Fibroblast of skin of right biceps (primary cell): ENCODE results near the gene CNTN4.
"Not testable (repeated sequence)": the region's sequence is repeated elsewhere in the genome, so short reads cannot be mapped to it uniquely, and the experiment has no call there.

Source experiments
- DNase-seq: peaks from one replicate; pipeline ENCODE4 v3.0.0-alpha.2; 2013

The CNTN4 gene

DNA sequence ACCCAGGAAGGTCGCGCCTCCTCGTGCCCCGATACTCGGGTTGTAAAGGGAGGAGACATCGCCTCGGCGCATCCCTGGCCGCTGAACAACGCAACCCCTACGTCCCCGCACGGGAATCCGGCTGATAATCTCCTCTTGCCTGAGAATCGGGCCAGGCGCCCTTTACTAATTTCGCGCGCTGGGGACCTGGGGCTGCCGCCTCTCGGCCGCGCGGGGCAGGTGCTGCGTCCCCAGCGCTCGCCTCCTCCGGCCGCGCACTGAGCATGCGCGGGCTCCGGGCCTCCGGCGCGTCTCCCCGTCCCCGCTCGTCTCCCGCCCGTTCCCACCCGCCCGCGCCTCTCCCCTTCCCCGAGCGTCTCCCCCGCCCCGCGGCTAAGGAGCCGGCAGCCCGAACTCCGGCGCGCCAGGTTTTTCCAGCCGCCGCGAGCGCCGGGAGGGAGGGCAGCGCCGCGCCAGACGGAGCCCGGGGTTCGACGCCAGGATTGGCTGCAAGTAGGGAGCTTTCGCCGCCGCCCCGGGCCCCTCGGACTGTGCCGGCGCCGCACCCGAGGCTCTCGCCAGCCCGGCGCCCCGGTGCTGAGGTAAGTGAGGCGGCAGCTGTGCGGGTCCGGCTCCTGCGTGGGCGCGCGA lies at the start of gene CNTN4:
TSS of gene CNTN4 (plus strand) at position 469 of the 630 bp plus-strand sequence.
- peak; percentile 40 for DNase-seq

DNA sequence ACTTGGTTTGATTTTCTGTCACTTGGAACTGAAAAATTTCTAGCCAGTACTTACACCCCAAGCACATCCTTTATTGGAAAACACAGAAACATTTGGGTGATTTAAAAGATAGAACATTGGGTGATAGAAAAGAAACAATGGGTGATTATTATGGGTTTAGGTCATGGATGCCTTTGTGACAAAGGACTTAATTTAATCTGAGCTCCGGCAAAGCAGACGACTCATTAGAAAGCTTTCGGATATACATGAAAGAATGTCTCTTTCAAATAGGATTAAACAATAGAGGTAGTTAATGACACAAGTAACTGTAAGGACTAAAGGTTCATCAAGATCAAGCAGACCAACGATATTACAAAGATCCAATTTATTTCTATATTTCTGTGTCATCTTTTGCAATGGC lies 37.3 kb upstream of the CNTN4 start:
- DNase-seq, result no peak

DNA sequence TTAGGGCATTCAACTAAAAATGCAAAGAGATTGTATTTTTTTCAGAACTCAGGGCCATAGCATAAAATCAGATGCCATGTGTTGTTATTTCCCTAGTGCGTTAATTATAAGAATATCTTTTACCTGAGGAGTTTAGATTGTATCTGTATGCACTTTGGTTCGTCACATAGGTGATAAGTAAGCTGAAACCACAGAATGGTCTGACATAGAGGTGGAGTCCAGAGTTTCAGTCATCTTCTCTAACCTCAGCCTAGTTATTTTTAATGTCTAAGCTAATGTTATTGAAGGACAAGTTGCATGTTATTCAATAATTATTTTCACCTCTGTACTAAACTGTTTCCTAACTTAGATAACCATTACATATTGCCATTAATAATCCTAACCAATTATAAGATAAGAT lies 27.1 kb upstream of the CNTN4 start:
- no peak for DNase-seq

DNA sequence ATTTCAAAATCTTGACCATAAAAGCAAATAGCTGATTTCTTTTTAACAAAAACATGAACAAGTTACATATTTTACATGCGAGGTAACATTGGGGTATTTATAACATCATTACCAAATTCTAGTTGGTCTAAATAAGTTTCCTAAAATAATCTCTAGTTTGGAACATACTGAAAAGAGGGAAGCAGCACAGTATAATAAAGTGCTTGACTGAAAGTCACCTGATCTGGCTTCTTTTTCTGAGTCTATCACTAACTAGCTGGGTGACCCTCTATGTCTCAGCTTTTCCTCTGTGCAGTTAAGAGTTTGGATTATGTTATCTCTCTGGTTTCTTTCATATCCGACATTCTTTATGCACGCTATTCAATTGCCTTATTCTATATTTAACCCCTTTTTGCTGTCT lies 19.8 kb upstream of the CNTN4 start:
- DNase-seq, result peak; percentile 3

DNA sequence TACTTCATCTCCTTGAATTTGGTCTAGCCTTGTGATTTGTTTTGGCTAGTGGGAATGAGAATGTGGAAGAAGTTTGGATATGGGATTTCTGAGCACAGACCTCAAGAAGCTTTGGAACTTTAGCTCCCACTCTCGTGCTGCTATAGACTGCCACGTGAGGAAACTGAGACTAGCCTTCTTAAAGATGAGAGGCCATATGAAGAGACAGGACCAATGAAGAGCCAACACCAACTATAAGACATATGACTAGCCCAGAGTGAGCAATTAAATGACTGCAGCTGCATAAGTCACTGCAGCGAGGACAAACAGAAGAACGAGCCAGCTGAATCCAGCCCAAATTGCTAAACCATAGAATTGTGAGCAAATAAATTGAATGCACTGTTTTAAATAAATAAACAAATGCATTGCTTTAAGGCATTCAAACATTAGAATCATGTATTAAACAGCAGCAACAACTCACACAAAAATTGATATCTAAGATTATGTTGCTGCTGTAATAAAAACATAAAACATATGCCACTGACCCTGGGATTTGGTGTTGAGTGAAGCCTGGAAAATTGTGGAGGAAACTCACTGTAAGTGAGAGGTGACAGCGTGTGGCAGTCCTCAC lies 15.7 kb upstream of the CNTN4 start:
- DNase-seq, result no peak

DNA sequence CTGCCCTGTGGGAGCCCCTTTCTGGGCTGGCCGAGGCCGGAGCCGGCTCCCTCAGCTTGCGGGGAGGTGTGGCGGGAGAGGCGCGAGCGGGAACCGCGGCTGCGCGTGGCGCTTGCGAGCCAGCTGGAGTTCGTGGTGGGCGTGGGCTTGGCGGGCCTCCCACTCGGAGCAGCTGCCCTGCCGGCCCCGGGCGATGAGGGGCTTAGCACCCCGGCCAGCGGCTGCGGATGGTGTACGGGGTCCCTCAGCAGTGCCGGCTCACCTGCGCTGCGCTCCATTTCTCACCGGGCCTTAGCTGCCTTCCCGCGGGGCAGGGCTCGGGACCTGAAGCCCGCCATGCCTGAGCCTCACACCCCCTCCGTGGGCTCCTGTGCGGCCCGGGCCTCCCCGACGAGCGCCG lies 15.1 kb upstream of the CNTN4 start:
- DNase-seq, result not testable (repeated sequence)

DNA sequence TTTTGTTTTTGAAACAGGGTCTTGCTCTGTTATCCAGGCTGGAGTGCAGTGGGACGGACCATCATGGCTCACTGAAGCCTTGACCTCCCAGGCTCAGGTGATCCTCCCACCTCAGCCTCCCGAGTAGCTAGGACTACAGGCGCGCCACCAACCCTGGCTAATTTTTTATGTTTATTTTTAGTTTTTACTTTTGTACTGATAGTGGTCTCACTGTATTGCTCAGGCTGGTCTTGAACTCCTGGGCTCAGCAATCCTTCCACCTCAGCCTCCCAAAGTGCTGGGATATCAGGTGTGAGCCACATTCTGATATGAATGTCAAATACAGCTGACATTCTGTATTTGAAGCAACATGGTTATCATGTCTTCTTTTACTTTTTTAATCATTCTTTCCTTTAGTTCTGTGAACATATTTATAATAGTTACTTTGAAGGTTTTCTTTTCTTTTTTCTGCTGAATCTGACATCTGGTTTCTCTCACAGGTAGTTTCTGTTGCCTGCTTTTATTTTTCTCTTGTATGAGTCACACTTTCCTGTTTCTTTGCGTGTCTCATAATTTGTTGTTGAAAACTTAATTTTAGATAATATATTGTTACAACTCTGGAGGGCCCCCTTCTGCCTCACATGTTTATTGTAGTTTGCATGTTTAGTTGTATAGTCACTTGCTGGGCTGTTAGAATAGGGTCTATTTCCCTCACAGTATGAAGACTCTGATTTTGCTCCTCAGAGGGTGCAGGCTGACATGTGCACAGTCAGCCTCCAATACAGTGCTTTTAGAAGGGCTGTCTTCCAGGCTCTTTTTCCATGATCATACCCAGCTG lies 8.4 kb upstream of the CNTN4 start:
- DNase-seq, result no peak

DNA sequence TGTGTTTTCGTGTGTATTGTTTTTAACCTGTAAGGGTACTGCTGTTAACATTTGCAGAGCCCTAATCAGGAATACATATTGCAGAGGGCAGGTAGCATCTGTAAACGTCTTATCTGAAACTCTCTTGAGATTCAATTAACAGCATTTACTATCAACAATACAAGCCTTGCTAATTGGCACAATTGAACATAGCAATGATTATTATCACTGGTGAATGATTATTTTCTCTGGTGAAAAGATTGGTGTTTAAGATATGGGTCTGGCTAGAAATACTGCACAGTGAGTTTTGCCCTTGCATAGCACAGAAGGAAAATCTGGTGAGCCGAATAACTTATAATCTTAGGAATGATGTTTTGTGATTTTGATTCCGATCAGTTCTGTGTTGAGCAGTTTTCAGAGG lies 5.9 kb upstream of the CNTN4 start:
- no peak for DNase-seq

DNA sequence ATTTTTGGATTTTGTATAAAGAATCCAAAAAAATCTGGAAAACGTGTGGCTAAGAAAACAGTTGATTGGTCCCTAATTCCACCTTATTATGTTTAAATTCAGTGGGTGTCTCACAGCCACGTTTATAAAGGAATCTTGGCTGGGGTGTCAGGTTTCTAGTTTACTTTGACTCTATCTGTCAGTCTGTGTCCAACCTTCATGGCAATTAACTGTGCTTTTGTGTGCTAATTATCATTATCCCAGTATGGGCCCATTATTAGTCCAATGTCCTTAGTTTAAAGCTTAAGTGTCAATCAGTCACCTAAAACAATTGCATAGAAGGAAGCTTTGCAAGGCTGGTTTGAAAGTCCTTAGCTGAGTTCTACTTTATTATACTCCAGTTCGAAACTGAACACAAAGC lies 3.7 kb upstream of the CNTN4 start:
- no peak for DNase-seq

DNA sequence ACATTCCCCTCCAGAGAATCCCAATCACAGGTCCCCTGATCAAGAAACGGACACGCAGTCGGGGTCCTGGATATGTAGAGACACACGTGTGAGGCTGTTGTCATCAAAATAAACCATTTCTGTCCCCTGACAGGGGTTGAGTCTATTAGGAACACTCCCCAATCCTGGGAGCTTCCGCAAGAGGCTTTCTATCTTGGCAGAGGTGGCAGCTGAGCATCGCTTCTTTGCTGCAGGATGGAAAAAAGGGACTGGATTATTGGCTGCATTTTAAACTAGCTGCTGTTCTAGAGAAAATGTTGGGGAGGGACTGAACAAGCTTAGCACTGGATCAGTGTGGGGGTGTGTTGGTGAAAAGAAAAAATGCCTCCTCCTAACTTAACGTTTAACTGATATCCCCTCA lies 2.5 kb upstream of the CNTN4 start:
- DNase-seq, result no peak

DNA sequence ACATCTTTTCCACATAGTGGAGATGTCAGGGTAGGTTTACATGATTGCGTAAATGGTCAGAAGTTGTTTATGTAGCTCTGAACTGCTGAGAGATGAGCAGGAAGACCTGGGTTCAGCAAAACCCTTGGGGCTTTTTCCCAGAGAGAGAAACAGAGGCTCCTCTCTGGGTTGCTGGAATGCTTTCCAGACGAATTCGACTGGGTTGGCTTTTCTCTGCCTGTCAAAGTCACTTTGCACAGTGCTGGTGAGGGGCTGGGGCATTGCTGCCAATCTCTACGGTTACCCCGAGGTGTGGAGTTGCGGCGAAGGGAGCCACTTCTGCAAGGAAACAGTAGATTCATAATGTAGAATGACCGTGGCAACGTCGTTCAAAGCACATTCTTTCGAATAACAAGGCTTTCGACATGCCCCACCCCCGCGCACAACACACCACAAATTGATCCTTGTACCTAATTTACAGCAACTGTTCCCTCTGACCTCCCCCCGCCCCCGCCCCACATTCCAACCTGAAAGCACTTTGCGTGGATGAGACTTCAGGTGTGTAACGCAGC lies 950 bp upstream of the CNTN4 start:
- no peak for DNase-seq

DNA sequence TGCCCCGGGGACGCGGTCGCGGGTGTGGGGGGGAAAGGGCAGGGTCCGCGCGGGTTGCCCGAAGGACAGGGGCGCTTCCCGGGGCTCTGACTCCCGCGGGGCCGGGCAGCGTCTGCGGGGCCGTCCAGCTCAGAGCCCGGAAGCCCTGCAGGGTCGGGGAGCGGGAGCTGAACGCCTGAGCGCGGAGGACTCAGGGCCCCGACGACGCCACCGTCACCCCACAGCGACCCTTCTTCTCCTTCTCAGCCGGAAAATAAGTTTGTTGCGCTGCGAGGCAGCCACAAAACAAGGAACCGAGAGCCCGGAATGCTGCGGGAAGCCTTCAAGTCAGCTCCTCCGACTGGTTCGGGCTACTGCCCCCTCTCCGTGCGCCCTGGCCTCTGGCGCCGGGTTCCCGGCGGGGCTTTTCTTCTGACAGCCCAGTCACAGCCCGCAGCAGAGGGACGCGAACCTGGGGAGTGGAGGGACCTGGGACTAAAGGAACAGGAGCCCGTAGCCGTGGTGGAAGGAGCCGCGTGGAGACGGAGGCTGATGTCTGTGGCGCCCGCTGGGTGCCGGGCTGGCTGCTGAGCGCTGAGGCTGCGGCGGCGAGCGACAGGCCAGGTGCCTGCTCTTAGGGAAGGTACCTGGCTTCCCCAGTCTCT lies 484 bp downstream of the CNTN4 start:
- peak; percentile 12 for DNase-seq

DNA sequence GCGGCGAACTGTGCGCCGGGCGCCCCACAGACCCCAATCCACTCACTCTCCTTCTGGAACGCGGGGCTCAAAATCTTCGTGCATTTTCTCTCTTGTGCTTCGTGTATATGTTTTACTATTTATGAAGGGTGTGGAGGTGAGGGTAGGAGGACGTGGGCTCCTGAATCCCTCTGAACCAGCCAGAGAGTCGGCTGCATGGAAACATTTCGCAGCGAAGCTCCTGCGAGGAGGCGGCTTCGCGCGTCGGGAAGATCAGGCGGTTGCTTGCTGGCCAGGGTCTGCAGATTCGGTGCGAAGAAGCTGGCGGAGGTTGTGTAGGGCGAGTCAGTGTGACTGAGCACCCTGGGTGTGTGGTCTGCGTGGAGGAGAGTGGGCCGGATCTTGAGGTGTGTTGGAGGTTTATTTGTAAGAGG lies 1.1 kb downstream of the CNTN4 start:
- DNase-seq, result no peak

DNA sequence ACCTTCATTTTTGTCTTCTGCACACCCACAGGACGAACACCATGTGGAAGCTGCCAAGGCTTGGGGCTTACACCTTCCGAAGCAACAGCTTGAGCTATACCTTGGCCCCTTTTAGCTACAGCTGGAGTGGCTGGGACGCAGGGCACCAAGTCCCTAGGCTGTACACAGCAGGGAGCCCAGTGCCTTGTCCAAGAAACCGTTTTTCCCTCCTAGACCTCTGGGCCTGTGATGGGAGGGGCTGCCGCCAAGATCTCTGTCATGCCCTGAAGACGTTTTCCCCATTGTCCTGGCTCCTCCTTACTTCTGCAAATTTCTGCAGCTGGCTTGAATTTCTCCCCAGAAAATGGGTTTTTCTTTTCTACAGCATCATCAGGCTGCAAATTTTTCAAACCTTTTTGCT lies 7.8 kb downstream of the CNTN4 start:
- no peak for DNase-seq

DNA sequence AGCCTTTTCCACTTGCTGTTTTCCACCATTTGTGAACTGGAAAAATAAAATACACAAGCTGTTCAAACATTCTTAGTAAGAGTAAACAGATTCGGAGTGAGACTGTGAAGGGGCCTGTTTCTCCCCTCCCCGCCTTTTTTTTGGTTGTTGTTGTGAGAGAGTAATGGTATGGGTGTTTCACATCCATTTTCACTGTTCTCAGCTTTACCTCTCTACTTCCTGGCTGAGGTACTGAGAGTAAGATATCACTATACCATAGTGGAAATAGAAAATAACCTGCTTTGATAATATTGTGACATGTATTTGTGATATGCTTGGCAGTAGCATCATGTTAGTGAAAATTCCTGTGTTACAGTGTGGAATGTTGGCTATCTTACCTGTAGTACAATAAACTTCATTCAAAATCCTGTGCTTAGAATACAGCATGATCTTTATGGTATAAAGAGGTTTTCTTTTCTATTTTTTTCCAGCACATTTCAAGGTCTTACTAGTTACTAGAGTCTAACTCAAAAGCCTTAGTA lies 12.0 kb downstream of the CNTN4 start:
- no peak for DNase-seq

DNA sequence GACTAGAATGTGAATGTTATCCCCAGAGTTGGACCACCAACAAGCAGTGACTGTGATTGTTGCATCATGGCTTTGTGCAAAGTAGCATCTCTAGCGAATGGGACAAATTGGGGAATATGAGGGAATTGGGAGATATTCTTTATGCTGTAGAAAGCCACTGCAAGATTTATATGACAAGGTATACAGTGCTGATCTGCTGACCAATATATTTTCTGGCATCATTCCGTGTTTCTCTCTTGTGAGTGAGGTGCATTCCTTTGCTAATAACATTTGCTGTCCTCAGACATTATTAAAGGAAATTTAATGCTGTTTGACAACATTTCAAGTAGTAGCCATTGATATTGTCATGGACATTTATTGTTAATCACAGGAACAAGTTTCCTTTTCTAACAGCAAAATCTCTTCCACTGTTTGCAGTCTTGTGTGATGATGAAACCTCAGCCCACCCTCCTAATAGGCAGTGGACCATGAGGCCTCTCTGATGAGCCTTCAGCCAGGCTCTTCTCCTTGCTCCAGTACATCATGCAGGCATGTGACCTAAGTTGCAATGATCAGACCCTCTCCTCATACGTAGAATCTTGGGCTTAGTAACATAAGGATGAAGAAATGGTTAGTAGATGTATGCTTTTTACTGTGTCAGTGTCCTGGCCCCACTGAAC lies 16.1 kb downstream of the CNTN4 start:
- no peak for DNase-seq

DNA sequence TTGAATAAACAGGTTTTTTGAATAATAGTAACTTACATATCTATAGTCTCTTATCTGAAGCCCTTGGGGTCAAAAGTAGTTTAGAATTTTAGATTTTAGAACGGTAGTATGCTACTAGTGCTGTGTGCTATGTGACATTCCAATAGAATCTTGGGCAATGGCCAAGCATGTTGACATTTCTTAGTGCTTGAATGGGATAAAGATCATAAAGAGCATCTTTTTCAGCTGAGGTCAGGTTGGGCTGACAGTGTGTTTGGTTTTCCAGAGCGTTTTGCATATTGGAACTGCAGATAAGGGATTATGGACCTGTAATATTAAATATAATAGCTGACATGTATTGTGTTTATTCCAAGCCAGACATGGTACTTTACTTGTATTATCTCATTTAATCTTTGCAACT lies 32.1 kb downstream of the CNTN4 start:
- DNase-seq, result no peak

DNA sequence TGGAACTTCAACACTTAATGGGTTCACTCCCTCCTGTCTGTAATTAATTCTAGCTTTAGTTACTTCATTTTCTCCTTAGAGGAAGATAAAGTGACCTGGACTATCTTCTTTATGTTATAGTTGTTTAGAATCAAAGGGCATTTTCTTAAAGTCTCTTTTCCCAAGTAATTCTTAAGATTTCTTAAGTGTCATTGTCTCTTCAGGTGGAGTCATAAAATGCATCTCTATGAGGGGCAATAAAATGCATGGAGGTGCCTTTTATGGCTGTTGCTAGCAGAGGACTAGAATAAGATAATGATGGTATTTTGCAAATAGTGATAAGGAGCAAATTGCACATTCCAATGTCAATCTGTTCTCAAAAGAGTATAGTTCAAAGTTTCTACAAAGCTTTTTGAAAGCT lies 34.5 kb downstream of the CNTN4 start:
- no peak for DNase-seq

DNA sequence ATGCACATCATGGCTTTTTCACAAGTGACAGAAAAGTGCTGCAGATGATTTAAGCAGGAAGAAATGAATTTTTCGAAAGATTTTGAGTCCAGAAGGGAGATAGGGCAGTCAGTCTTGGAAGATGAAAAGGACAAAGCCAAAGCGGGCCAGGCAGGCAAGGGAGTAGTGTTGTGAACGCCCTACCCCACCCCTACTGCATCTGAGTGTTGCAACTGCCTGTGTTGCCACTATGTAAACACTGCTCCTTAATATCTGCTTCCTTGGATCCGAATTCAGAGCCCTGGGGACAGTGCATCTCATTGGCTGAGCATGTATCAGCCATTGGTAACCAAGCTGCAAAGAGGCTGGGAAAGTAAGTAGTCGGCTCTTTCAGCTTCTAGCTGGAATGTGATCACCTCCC lies 39.0 kb downstream of the CNTN4 start:
- DNase-seq, result no peak

DNA sequence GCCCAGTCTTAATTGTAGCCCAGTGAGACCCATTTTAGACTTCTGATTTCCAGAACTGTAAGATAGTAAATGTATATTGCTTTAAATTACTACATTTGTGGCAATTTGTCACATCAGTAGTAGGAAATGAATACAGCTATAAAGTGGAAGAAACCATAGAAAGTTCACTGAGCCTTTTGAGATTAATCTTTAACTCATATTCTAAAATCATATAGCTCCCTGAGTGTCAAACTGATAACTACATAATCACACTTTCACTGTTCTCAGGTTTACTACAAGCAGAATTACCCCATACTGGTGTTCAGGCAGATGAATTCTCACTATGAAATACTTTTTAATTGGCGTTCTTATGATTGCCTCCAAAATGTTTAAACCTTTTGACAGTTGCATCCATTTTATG lies 42.8 kb downstream of the CNTN4 start:
- no peak for DNase-seq

DNA sequence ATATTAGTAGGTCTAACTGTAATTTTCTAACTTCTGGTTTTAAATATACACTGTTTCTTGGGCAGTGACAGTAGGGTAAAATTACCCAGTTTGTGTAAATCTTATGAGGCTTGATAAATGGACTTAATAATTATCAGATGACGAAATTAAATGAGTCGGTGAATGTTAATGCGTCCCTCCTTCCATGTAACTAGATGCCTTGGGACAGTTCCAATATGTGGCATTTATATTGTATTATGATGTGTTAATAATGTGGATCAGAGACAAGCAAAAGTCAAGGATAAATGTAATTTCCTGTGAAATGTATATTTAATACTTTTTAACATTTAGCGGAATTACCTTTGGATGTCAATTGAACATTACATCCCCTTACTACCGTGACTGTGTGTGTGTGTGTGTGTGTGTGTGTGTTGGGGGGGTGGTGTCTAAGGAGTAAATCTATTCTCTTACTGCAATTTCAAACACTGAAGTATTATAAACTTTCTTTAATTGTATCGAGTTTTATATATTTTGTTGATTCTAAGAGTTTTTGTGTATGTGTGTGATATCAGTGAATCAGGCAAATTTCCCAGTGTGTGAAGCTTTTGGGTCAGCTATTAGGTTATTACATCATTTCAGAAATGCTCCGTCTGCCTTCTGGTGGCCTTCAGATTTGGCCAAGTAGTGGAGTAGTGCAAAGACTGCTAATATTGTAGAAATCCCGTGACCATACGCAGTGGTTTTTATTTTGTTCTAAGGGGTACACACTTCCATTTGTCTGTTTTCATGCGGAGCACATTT lies 50.1 kb downstream of the CNTN4 start:
- DNase-seq, result no peak

DNA sequence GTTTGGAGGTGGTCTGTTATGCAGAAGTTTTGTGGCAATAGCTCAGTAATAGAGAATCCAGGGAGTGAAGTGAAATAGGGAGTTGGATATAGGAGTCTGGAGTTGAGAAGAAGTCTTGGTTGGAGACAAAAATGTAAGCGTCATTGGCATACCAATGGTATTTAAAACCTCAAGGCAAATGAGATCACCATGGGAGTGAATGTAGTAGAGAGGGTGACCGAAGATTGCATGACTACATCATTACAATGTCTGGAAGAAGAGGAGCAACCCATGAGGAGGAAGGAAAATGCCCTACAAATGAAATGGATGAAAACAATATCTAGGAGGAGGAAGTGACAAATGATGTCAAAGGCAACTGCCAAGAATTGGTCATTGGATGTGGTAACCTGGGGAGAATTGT lies 54.4 kb downstream of the CNTN4 start:
- DNase-seq, result no peak
